GM12872 (cell line): Measurements from ENCODE around the gene PDZD7.

Experiments used
- CTCF ChIP-seq: IDR thresholded peaks from 3 replicates; pipeline ENCODE4 v1.5.1; 2011; ENCODE audit warnings: low read depth, mild to moderate bottlenecking, low read length, moderate library complexity; ENCODE audit not compliant: insufficient read depth

PDZD7 gene

GRCh38 chr10:100968863-100969186, 62.1 kb downstream of the PDZD7 start:
- TF ChIP-seq CTCF, result no peak

GRCh38 chr10:100968062-100968736, 62.7 kb downstream of the PDZD7 start:
- TF ChIP-seq CTCF, result no peak

- TF ChIP-seq CTCF, result no peak
These were observed 63.6 kb downstream of the PDZD7 start for GRCh38 chr10:100967332-100967731.

- TF ChIP-seq CTCF, result no peak
These were observed 64.0 kb downstream of the PDZD7 start for GRCh38 chr10:100966887-100967286.

- no peak for TF ChIP-seq CTCF
These were observed 65.1 kb downstream of the PDZD7 start for GRCh38 chr10:100965820-100966219.

- no peak for TF ChIP-seq CTCF
These were observed 67.1 kb downstream of the PDZD7 start for GRCh38 chr10:100963826-100964225.

GRCh38 chr10:100962351-100963080, 68.4 kb downstream of the PDZD7 start:
- TF ChIP-seq CTCF, result no peak
